ENCODE data around the gene LIN52.

The LIN52 gene

DNA sequence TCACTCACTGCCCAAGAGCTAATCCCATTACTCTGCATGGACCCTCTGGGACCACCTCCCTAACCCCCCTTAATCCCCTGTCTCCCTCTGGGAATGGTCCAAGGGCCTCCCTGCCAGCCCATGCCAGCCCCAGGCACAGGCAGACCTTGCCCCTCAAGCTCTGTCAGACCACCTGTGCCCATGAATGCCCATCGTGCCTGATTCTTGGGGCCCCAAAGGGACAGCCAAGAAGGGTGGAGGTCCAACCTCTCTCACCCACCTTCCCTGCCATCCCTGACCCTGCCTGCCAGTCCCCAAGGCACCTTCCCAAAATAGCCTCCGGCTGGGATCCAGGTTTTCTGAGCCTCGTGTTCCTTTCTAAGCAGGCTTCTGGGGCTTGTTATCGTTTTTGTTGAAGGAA is 133.7 kb downstream of the LIN52 start:
- no peaks in the 10 kb centered on the region for H3K9me3 ChIP-seq (replicated peaks; ENCODE audit: insufficient read depth, low read length)

DNA sequence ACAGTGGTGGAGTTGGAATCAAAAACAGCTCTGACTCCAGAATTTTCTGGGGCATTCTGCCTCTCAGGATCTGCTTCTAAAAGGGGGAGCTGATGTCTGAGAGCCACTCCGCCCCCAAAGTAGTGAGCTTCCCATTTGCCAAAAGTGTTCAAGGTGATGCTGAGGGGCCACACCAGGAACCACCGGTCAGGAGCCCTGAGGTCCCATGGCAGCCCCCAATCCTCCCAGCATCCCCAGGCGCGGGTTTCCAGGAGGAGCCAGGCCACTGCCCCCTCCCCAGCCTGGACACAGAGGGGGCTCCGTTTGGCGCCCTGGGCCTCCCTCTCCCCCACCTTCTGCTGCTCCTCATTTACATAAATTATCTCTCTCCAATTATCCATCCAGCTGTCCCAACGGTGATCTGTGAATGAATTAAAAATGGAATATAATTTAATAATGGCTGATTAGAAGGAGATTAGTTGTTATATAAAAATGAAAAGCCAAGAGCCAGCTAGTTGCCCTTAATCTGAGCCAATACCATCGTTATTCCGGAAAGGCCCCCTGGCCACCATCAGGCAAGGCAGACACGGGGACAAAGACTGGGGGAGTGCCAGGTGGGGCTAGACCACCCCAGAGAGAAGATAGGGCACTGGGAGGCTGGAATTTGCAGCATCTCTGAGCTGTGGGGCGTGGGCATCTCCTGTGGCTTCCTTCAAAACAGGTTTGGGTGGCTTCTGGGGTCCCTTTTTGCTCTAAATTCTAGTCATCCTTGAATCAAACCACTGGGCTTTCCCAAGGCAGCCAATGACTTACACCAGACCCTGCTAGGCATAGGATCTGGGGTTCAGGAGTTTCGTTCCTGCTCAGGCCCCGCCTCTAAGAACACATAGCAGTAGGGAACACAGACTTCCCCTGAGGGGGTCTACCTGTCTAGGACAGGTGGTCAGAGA is 134.8 kb downstream of the LIN52 start:
- no peaks in the 10 kb centered on the region for H3K27me3 ChIP-seq (replicated peaks; ENCODE audit: insufficient read depth, low read length)

More for the DNA sequence above, 133.7 kb downstream of the LIN52 start:
- no peaks in the 10 kb centered on the region for H3K36me3 ChIP-seq (replicated peaks; ENCODE audit: insufficient read depth, low read length)
- no peaks in the 10 kb centered on the region for H3F3A ChIP-seq (ENCODE audit: insufficient read depth, low read length)
- no peak overlapping the region for H3K27ac ChIP-seq (ENCODE audit: low read length)
- H3K4me1 ChIP-seq (ENCODE audit: low read length) = no peaks in the 10 kb centered on the region
- DNase-seq = no peak
- H4K20me1 ChIP-seq (ENCODE audit: insufficient read depth, low read length) = no peaks in the 10 kb centered on the region
- TF ChIP-seq EZH2 (optimal IDR thresholded peaks at IDR 0.05; ENCODE audit: low read depth, low read length) (no peak), EZH2phosphoT487 (IDR thresholded peaks at IDR 0.05; ENCODE audit: low read length) (no peak)
- TF ChIP-seq, protein P1, sequence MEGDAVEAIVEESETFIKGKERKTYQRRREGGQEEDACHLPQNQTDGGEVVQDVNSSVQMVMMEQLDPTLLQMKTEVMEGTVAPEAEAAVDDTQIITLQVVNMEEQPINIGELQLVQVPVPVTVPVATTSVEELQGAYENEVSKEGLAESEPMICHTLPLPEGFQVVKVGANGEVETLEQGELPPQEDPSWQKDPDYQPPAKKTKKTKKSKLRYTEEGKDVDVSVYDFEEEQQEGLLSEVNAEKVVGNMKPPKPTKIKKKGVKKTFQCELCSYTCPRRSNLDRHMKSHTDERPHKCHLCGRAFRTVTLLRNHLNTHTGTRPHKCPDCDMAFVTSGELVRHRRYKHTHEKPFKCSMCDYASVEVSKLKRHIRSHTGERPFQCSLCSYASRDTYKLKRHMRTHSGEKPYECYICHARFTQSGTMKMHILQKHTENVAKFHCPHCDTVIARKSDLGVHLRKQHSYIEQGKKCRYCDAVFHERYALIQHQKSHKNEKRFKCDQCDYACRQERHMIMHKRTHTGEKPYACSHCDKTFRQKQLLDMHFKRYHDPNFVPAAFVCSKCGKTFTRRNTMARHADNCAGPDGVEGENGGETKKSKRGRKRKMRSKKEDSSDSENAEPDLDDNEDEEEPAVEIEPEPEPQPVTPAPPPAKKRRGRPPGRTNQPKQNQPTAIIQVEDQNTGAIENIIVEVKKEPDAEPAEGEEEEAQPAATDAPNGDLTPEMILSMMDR (IDR thresholded peaks at IDR 0.05; ENCODE audit: low read length) = no peak
- H3K9ac ChIP-seq (ENCODE audit: low read length) = no peak overlapping the region
- no peaks in the 10 kb centered on the region for H3K79me2 ChIP-seq (ENCODE audit: low read length)
- H3K4me2 ChIP-seq (ENCODE audit: low read depth, low read length) = no peak overlapping the region
- no peak overlapping the region for H2AFZ ChIP-seq (ENCODE audit: low read length)
- no peak overlapping the region for H3K4me3 ChIP-seq (ENCODE audit: low read length)
- H3K27me3 ChIP-seq (replicated peaks; ENCODE audit: insufficient read depth, low read length) = no peaks in the 10 kb centered on the region
- H3K9me2 ChIP-seq (replicated peaks; ENCODE audit: insufficient read depth, low read length) = no peaks in the 10 kb centered on the region

GRCh38 chr14:74220991-74221390 is 136.2 kb downstream of the LIN52 start:
- Histone ChIP-seq H3K27me3 (replicated peaks; ENCODE audit: insufficient read depth, low read length) (no peaks in the 10 kb centered on the region), H3K4me2 (ENCODE audit: low read depth, low read length) (no peak overlapping the region), H3K4me3 (ENCODE audit: low read length) (no peak overlapping the region), H3K27ac (ENCODE audit: low read length) (no peak overlapping the region), H2AFZ (ENCODE audit: low read length) (no peak overlapping the region), H3K9ac (ENCODE audit: low read length) (no peak overlapping the region), H3K79me2 (ENCODE audit: low read length) (no peaks in the 10 kb centered on the region), H3K4me1 (ENCODE audit: low read length) (no peaks in the 10 kb centered on the region), H3F3A (ENCODE audit: insufficient read depth, low read length) (no peaks in the 10 kb centered on the region), H3K9me2 (replicated peaks; ENCODE audit: insufficient read depth, low read length) (no peaks in the 10 kb centered on the region), H3K36me3 (replicated peaks; ENCODE audit: insufficient read depth, low read length) (no peaks in the 10 kb centered on the region), H3K9me3 (replicated peaks; ENCODE audit: insufficient read depth, low read length) (no peaks in the 10 kb centered on the region), H4K20me1 (ENCODE audit: insufficient read depth, low read length) (no peaks in the 10 kb centered on the region)
- TF ChIP-seq EZH2phosphoT487 (IDR thresholded peaks at IDR 0.05; ENCODE audit: low read length) = no peak
- TF ChIP-seq, protein P1 (IDR thresholded peaks at IDR 0.05; ENCODE audit: low read length) = no peak
- TF ChIP-seq EZH2 (optimal IDR thresholded peaks at IDR 0.05; ENCODE audit: low read depth, low read length) = no peak
- no peak for DNase-seq

More for the DNA sequence above, 134.8 kb downstream of the LIN52 start:
- no peak overlapping the region for H2AFZ ChIP-seq (ENCODE audit: low read length)
- no peaks in the 10 kb centered on the region for H3K36me3 ChIP-seq (replicated peaks; ENCODE audit: insufficient read depth, low read length)
- H4K20me1 ChIP-seq (ENCODE audit: insufficient read depth, low read length) = no peaks in the 10 kb centered on the region
- TF ChIP-seq, protein P1 (IDR thresholded peaks at IDR 0.05; ENCODE audit: low read length) = no peak
- TF ChIP-seq EZH2 (optimal IDR thresholded peaks at IDR 0.05; ENCODE audit: low read depth, low read length) (no peak), EZH2phosphoT487 (IDR thresholded peaks at IDR 0.05; ENCODE audit: low read length) (no peak)
- no peaks in the 10 kb centered on the region for H3K9me3 ChIP-seq (replicated peaks; ENCODE audit: insufficient read depth, low read length)
- H3F3A ChIP-seq (ENCODE audit: insufficient read depth, low read length) = no peaks in the 10 kb centered on the region
- no peak overlapping the region for H3K4me3 ChIP-seq (ENCODE audit: low read length)
- H3K79me2 ChIP-seq (ENCODE audit: low read length) = no peaks in the 10 kb centered on the region
- no peak for DNase-seq
- H3K9ac ChIP-seq (ENCODE audit: low read length) = no peak overlapping the region
- no peak overlapping the region for H3K4me2 ChIP-seq (ENCODE audit: low read depth, low read length)
- no peak overlapping the region for H3K27ac ChIP-seq (ENCODE audit: low read length)
- H3K4me1 ChIP-seq (ENCODE audit: low read length) = no peaks in the 10 kb centered on the region
- H3K9me2 ChIP-seq (replicated peaks; ENCODE audit: insufficient read depth, low read length) = no peaks in the 10 kb centered on the region

Data from MM.1S (cell line).